Mucosa of descending colon (tissue), 3 donors: ENCODE results near the gene CST6. TPM values are rescaled to one million over a fixed set of nuclear protein-coding genes. Genes with fewer than 3 reads are reported as not detected.

Experiments
- total RNA-seq, 3 donors: library from RNA; stranded (reverse); fragmentation: NEBNext Ultra II Directional in 2 of 3; extraction: Animal tissue kit (Norgen Biotek cat#: 25700) in 2 of 3; gene quantifications; one replicate each; pipeline versions ENCODE4 v1.2.1 to v1.2.4, GENCODE V29; 2021 to 2023
- donor health status: DM: no; HTN: no; CAD: no; lungs with moderate emphysema.
- donor health status: DM: no; HTN: no; CAD: no.
- donor health status: DM: no; HTN: yes; CAD: no.

Gene CST6
- total RNA-seq, 3 donors from 2014 or later = not detected

Other genes starting within 250 kb of the CST6 start
- 10 to 100 TPM; 21.2 to 21.8 (median 21.3) TPM for gene AP5B1, start 231.0 kb upstream of the CST6 start, total RNA-seq
- 10 to 100 TPM; 16.5 to 48.6 (median 34.3) TPM for gene OVOL1, start 224.9 kb upstream of the CST6 start, total RNA-seq
- gene SNX32, start 178.0 kb upstream of the CST6 start, total RNA-seq = 1 to 10 TPM; 1.1 to 9.4 (median 1.4) TPM
- 1,000 to 10,000 TPM; 1,004 to 2,046 (median 1,725) TPM for gene CFL1, start 153.8 kb upstream of the CST6 start, total RNA-seq
- 10 to 100 TPM; 48.0 to 81.8 (median 58.7) TPM for gene MUS81, start 151.6 kb upstream of the CST6 start, total RNA-seq
- 10 to 100 TPM; 11.7 to 67.0 (median 15.3) TPM for gene EFEMP2, start 139.2 kb upstream of the CST6 start, total RNA-seq
- 1 to 10 TPM; 1.2 to 3.2 (median 2.8) TPM for gene CTSW, start 132.2 kb upstream of the CST6 start, total RNA-seq
- gene FIBP, start 123.5 kb upstream of the CST6 start, total RNA-seq = 10 to 100 TPM; 35.8 to 52.8 (median 47.0) TPM
- gene CCDC85B, start 121.3 kb upstream of the CST6 start, total RNA-seq = 10 to 100 TPM in 1 of 3 donors, 1 to 10 TPM in 2; 4.5 to 22.3 (median 9.2) TPM
- gene FOSL1, start 111.6 kb upstream of the CST6 start, total RNA-seq = 1 to 10 TPM; 1.2 to 1.6 (median 1.2) TPM
- 10 to 100 TPM; 24.9 to 42.2 (median 28.8) TPM for gene C11orf68, start 92.9 kb upstream of the CST6 start, total RNA-seq
- 10 to 100 TPM; 39.9 to 74.8 (median 61.6) TPM for gene DRAP1, start 92.6 kb upstream of the CST6 start, total RNA-seq
- gene TSGA10IP, start 66.5 kb upstream of the CST6 start, total RNA-seq = under 1 TPM in 1 of 3 donors, not detected in 2; 0.19 TPM
- 10 to 100 TPM; 40.1 to 60.2 (median 41.8) TPM for gene SART1, start 50.3 kb upstream of the CST6 start, total RNA-seq
- gene EIF1AD, start 9.9 kb upstream of the CST6 start, total RNA-seq = 10 to 100 TPM; 25.5 to 35.3 (median 30.3) TPM
- gene BANF1, start 9.5 kb upstream of the CST6 start, total RNA-seq = 100 to 1,000 TPM; 130 to 155 (median 131) TPM
- not detected for gene CATSPER1, start 14.5 kb downstream of the CST6 start, total RNA-seq
- not detected for gene GAL3ST3, start 37.2 kb downstream of the CST6 start, total RNA-seq
- 100 to 1,000 TPM; 116 to 143 (median 135) TPM for gene SF3B2, start 40.4 kb downstream of the CST6 start, total RNA-seq
- gene PACS1, start 58.3 kb downstream of the CST6 start, total RNA-seq = 10 to 100 TPM; 14.4 to 44.9 (median 18.9) TPM
- 10 to 100 TPM in 2 of 3 donors, 1 to 10 TPM in 1; 9.4 to 45.2 (median 10.8) TPM for gene KLC2, start 245.7 kb downstream of the CST6 start, total RNA-seq